A172 (cell line): Measurements from ENCODE around the gene CDC42EP4. TPM values are rescaled to one million over a fixed set of nuclear protein-coding genes. Genes with fewer than 3 reads are reported as not detected.
"Not testable (repeated sequence)": the region's sequence is repeated elsewhere in the genome, so short reads cannot be mapped to it uniquely, and the experiment has no call there.

Experiments
- DNase-seq: peaks from one replicate; pipeline ENCODE4 v3.0.0-alpha.2; 2015; ENCODE audit warnings: low spot score
- total RNA-seq: library from RNA; depleted of rRNA; stranded (reverse); fragments of >200 nt; shearing (Covaris generic); gene quantifications from 2 replicates; pipeline ENCODE4 v1.2.3, GENCODE V29; 2014

CDC42EP4 gene
- total RNA-seq, 1 experiment from 2014 or later: 42.1 TPM

GRCh38 chr17:73280191-73280590, 31.6 kb downstream of the CDC42EP4 start:
- no peak for DNase-seq

- DNase-seq: no peak
These were observed 32.1 kb downstream of the CDC42EP4 start for GRCh38 chr17:73279704-73280103.

- no peak for DNase-seq
These were observed 33.0 kb downstream of the CDC42EP4 start for GRCh38 chr17:73278465-73279453.

GRCh38 chr17:73278049-73278464, 33.7 kb downstream of the CDC42EP4 start:
- DNase-seq: no peak

- no peak for DNase-seq
These were observed 37.3 kb downstream of the CDC42EP4 start for GRCh38 chr17:73274490-73274889.

- DNase-seq: no peak
These were observed 38.9 kb downstream of the CDC42EP4 start for GRCh38 chr17:73272906-73273218.

GRCh38 chr17:73271072-73271471, 40.7 kb downstream of the CDC42EP4 start:
- DNase-seq: no peak

GRCh38 chr17:73269791-73270190, 42.0 kb downstream of the CDC42EP4 start:
- no peak for DNase-seq

- DNase-seq: no peak
These were observed 42.5 kb downstream of the CDC42EP4 start for GRCh38 chr17:73269329-73269615.

- no peak for DNase-seq
These were observed 43.0 kb downstream of the CDC42EP4 start for GRCh38 chr17:73268582-73269328.

GRCh38 chr17:73267648-73268537, 43.9 kb downstream of the CDC42EP4 start:
- DNase-seq: no peak

GRCh38 chr17:73266796-73267195, 45.0 kb downstream of the CDC42EP4 start:
- DNase-seq: no peak

GRCh38 chr17:73265646-73266640, 45.9 kb downstream of the CDC42EP4 start:
- no peak for DNase-seq

GRCh38 chr17:73264448-73264847, 47.4 kb downstream of the CDC42EP4 start:
- not testable (repeated sequence) for DNase-seq

- no peak for DNase-seq
These were observed 48.8 kb downstream of the CDC42EP4 start for GRCh38 chr17:73262676-73263642.

GRCh38 chr17:73261952-73262675, 49.7 kb downstream of the CDC42EP4 start:
- DNase-seq: no peak

- DNase-seq: no peak
These were observed 50.2 kb downstream of the CDC42EP4 start, which contains the start of gene CPSF4L for GRCh38 chr17:73261617-73261951. Gene CPSF4L (minus strand): TSS chr17:73261880. CDS start chr17:73261818, 62 bp downstream.

GRCh38 chr17:73257516-73257915, 54.3 kb downstream of the CDC42EP4 start:
- no peak for DNase-seq

- no peak for DNase-seq
These were observed 55.6 kb downstream of the CDC42EP4 start for GRCh38 chr17:73256220-73256619.
